Activated T-cell treated with anti-CD3 and anti-CD28 coated beads, Interleukin-2, amount 50 U/mL, for 72 hours (primary cell): ENCODE data around the gene AMZ1. TPM values are rescaled to one million over a fixed set of nuclear protein-coding genes. Genes with fewer than 3 reads are reported as not detected.
"Not testable (repeated sequence)": the region's sequence is repeated elsewhere in the genome, so short reads cannot be mapped to it uniquely, and the experiment has no call there.

ENCODE experiments used
- ATAC-seq, 2 donors: fragments of 150-1000 bp; cut with Tn5 transposase; replicated peaks in 1 of 2; 2 replicates each; pipeline ENCODE4 v1.10.0; 2021; ENCODE audit warnings: moderate library complexity in 2 of 2, mild to moderate bottlenecking in 1 of 2
- DNase-seq, 2 donors: peaks; one replicate each; pipeline ENCODE4 v3.0.0; 2021 to 2022; ENCODE audit warnings: mixed read lengths in 1 of 2
- H3K27ac Mint-ChIP-seq: one replicate; pipeline ENCODE4 v1.8.0; 2022; ENCODE audit warnings: mild to moderate bottlenecking, moderate library complexity, mixed read lengths
- H3K27me3 Mint-ChIP-seq: one replicate; pipeline ENCODE4 v1.8.0; 2022; ENCODE audit warnings: low read depth, mixed read lengths
- H3K36me3 Mint-ChIP-seq, 2 donors: one replicate each; pipeline ENCODE4 v1.8.0; 2022; ENCODE audit warnings: mixed read lengths in 2 of 2, mild to moderate bottlenecking in 1 of 2; ENCODE audit not compliant: insufficient read depth in 2 of 2
- H3K4me1 Mint-ChIP-seq: one replicate; pipeline ENCODE4 v1.8.0; 2022; ENCODE audit warnings: low read depth, mixed read lengths
- H3K4me3 Mint-ChIP-seq, 2 donors: one replicate each; pipeline ENCODE4 v1.8.0; 2022; ENCODE audit warnings: mild to moderate bottlenecking in 2 of 2, mixed read lengths in 2 of 2, moderate library complexity in 2 of 2
- H3K9me3 Mint-ChIP-seq, 2 donors: one replicate each; pipeline ENCODE4 v1.8.0; 2022; ENCODE audit warnings: mixed read lengths in 2 of 2
- total RNA-seq, 2 donors: library from RNA; stranded (reverse); gene quantifications; one replicate each; pipeline ENCODE4 v1.2.3, GENCODE V29; 2022

The AMZ1 gene
- total RNA-seq, 2 donors from 2014 or later = 0.34 to 1.3 TPM

GRCh38 chr7:2666588-2667250 is 21.3 kb upstream of the AMZ1 start:
- DNase-seq (no peak), ATAC-seq (no peak)
- no peak overlapping the region for H3K4me3 Mint-ChIP-seq
- H3K9me3 Mint-ChIP-seq = no peaks in the 10 kb centered on the region
- no peak overlapping the region for H3K27ac Mint-ChIP-seq
- H3K4me1 Mint-ChIP-seq = peaks cover 6% of the 10 kb centered on the region
- no peaks in the 10 kb centered on the region for H3K36me3 Mint-ChIP-seq
- peaks cover 16% of the 10 kb centered on the region for H3K27me3 Mint-ChIP-seq

DNA sequence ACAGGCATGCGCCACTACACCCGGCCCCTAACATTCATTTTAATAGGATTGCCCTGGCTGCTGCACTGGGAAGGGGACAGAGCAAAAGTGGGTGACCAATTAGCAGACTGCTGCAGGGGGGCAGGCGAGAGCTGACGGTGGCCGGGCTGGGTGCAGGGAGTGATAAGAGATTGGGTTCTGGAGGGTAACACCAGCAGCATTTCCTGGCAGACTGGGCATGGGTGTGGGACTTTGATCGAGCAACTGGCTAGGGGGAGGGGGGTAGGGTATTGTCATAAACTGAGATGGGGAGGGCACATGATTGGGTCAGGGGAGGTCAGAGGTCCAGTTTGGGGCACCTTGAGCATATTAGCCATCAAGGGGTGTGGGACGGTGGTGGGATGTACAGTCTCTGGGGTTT is 20.2 kb upstream of the AMZ1 start:
- no peaks in the 10 kb centered on the region for H3K36me3 Mint-ChIP-seq
- H3K4me1 Mint-ChIP-seq = peaks cover 6% of the 10 kb centered on the region
- peaks cover 16% of the 10 kb centered on the region for H3K27me3 Mint-ChIP-seq
- DNase-seq (no peak), ATAC-seq (no peak)
- no peak overlapping the region for H3K4me3 Mint-ChIP-seq
- no peaks in the 10 kb centered on the region for H3K9me3 Mint-ChIP-seq
- no peak overlapping the region for H3K27ac Mint-ChIP-seq

- no peak overlapping the region for H3K4me3 Mint-ChIP-seq
- no peaks in the 10 kb centered on the region for H3K9me3 Mint-ChIP-seq
- no peak overlapping the region for H3K27ac Mint-ChIP-seq
- no peak for DNase-seq
- no peak for ATAC-seq
- peaks cover 6% of the 10 kb centered on the region for H3K4me1 Mint-ChIP-seq
- H3K36me3 Mint-ChIP-seq = no peaks in the 10 kb centered on the region
- peaks cover 16% of the 10 kb centered on the region for H3K27me3 Mint-ChIP-seq
These were observed 19.6 kb upstream of the AMZ1 start for GRCh38 chr7:2668401-2668800.

DNA sequence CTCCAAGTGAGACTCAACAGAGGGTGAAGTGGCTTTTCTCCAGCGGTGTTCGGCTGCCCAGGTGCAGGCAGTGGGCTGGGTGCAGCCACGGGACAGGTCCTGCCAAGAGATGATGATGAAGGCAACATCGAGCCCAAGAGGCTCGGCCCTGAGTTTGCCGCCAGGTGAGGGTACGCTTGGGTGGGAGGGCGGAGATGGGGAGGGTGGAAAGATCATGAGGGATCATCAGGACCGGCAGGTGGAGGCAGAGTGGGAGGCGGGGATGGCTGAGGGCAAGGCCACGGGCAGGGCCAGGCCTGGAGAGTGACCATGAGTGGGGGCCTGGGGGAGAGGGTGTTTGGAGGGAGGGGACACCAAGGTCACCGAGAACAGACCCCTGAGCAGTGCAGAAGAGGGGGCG is 17.8 kb upstream of the AMZ1 start:
- DNase-seq (no peak), ATAC-seq (no peak)
- H3K27me3 Mint-ChIP-seq = peaks cover 16% of the 10 kb centered on the region
- H3K36me3 Mint-ChIP-seq = no peaks in the 10 kb centered on the region
- peaks cover 6% of the 10 kb centered on the region for H3K4me1 Mint-ChIP-seq
- peaks cover 0 to 2% of the 10 kb centered on the region in 2 donors for H3K9me3 Mint-ChIP-seq
- no peak overlapping the region for H3K4me3 Mint-ChIP-seq
- no peak overlapping the region for H3K27ac Mint-ChIP-seq

GRCh38 chr7:2670720-2671391 is 17.1 kb upstream of the AMZ1 start:
- Mint-ChIP-seq H3K9me3 (peaks cover 0 to 2% of the 10 kb centered on the region in 2 donors), H3K4me3 (peak overlapping the region in 1 of 2 donors; percentile 10), H3K36me3 (no peaks in the 10 kb centered on the region), H3K27me3 (peaks cover 16% of the 10 kb centered on the region), H3K4me1 (peaks cover 6% of the 10 kb centered on the region), H3K27ac (peak overlapping the region; percentile 84)
- ATAC-seq (peak; percentile 84 to 89), DNase-seq (peak; percentile 75 to 76)

GRCh38 chr7:2673214-2673613 is 14.8 kb upstream of the AMZ1 start:
- DNase-seq, H3K9me3 Mint-ChIP-seq, H3K27ac Mint-ChIP-seq, H3K4me3 Mint-ChIP-seq, H3K4me1 Mint-ChIP-seq, ATAC-seq, H3K36me3 Mint-ChIP-seq: not testable (repeated sequence)
- H3K27me3 Mint-ChIP-seq = peaks cover 10% of the 10 kb centered on the region

DNA sequence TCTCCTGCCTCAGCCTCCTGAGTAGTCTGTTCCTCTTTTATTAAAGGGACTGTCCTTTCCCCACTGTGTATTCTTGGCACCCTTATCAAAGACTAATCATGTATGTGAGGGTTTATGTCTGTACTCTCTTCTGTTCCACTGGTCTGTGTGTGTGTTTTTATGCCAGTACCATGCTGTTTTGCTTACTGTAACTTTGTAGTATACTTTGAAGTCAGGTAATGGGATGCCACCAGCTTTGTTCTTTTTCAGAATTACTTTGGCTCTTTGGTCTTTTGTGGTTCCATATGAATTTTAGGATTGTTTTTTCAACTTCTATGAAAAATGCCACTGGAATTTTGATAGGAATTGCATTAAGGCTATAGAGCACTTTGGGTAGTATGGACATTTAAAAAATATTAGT is 14.1 kb upstream of the AMZ1 start:
- no peak for ATAC-seq
- Mint-ChIP-seq H3K4me1 (peaks cover 6% of the 10 kb centered on the region), H3K4me3 (no peak overlapping the region), H3K36me3 (no peaks in the 10 kb centered on the region), H3K27ac (no peak overlapping the region), H3K9me3 (peaks cover 0 to 2% of the 10 kb centered on the region in 2 donors), H3K27me3 (peaks cover 7% of the 10 kb centered on the region)
- no peak for DNase-seq

DNA sequence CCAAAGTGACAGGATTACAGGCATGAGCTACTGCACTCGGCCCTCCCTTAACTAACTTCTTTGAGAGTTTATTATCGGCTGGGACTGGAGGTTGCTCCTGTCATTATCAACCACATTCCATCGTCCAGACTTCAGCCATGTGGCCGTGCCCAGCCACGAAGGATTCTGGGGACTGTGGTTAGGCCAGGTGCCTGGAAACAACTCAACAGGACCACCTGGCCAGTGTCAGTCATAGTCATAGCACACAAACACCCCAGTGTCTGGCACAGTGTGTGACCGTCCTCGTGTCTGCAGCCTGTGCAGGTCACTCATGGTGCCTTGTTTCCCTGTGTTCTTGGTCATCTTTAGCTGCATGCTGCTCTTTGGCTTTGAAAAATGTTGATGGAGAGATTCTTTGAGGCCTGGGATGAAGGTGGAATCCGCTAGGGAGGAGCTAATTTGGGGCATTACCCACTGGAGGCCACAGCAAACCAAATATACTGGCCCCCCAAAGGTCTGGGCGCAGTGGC is 12.7 kb upstream of the AMZ1 start:
- H3K36me3 Mint-ChIP-seq = no peaks in the 10 kb centered on the region
- no peak for DNase-seq
- H3K9me3 Mint-ChIP-seq = peaks cover 0 to 2% of the 10 kb centered on the region in 2 donors
- ATAC-seq = no peak
- peaks cover 6% of the 10 kb centered on the region for H3K4me1 Mint-ChIP-seq
- no peak overlapping the region for H3K27ac Mint-ChIP-seq
- peaks cover 6% of the 10 kb centered on the region for H3K27me3 Mint-ChIP-seq
- H3K4me3 Mint-ChIP-seq = no peak overlapping the region

- not testable (repeated sequence) for H3K36me3 Mint-ChIP-seq, H3K4me3 Mint-ChIP-seq, H3K27ac Mint-ChIP-seq, ATAC-seq, H3K27me3 Mint-ChIP-seq, H3K9me3 Mint-ChIP-seq, H3K4me1 Mint-ChIP-seq, DNase-seq
These were observed 11.4 kb upstream of the AMZ1 start for GRCh38 chr7:2676576-2676975.

DNA sequence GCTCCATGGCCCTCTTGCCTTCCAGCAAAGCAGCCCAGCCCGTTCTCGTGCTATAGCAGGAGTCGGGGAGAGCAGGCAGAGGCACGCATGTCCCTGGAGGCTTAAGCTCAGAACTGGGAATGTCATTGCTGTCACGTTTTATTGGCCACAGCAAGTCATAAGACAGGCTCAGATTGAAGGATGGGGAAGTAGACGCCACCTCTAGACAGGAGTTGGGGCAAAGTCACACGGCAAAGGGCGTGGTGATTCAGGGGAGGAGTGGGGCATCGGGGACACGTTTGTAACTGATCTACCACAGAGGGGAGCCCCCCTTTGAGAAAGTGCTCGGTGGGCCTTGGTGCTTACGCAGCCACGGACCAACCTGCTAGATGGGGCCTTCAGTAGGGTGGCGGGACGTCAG is 9.5 kb upstream of the AMZ1 start:
- not testable (repeated sequence) for H3K4me3 Mint-ChIP-seq, H3K27ac Mint-ChIP-seq, H3K36me3 Mint-ChIP-seq, H3K4me1 Mint-ChIP-seq, DNase-seq, ATAC-seq, H3K9me3 Mint-ChIP-seq
- H3K27me3 Mint-ChIP-seq = peaks cover 13% of the 10 kb centered on the region

DNA sequence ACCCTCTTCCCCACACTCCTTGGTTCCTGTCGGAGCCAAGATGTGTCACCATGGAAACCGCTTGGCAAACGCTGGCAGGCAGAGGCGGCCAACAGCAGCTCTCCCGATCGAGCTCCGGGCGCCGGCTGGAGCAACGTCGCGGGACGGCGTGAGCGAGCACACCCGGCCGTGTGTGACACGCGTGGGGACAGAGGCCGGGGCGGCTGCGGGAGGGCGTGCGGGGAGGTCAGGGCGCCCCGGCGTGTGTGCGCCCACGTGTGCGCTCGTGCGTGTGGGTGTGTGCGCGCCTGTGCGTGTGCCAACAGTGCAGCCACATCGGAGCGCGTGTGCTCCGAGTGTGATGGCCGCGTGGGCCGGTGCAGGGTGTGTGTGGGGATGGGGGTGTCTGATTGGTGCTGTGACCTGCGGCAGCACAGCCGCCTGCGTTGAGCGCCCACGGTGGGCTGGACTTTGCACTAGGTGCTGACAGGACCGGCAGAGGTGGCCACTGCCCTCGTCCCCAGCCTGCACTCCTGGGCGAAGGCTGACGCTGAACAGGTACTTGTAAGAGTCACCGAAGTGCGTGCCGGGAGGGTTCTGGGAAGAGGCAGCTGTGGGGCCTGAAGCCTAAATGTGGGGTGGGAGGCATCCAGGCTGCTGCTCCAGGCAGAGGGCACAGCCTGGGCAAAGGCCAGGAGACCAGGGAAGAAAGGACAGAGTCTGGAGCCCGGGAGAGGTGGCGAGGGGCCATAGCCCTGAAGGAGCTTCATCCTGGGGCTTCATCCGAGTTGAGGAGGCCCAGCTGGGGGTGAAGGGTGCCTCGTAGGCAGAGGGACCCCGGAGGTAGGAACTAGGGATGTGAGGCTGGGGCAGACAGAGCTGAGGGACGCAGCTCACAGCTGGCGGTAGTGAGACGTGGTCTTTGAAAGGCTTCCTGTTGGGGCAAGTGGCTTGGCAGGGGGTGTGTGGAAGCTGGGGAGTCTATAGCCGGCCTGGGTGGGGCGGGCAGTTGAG is 8.6 kb upstream of the AMZ1 start:
- H3K9me3 Mint-ChIP-seq, H3K27ac Mint-ChIP-seq, ATAC-seq, H3K36me3 Mint-ChIP-seq, DNase-seq, H3K4me1 Mint-ChIP-seq: not testable (repeated sequence)
- Mint-ChIP-seq H3K4me3 (peak overlapping the region in 1 of 2 donors; percentile 16), H3K27me3 (peaks cover 13% of the 10 kb centered on the region)

GRCh38 chr7:2680256-2680655 is 7.7 kb upstream of the AMZ1 start:
- Mint-ChIP-seq H3K27me3 (peaks cover 13% of the 10 kb centered on the region), H3K9me3 (no peaks in the 10 kb centered on the region), H3K36me3 (no peaks in the 10 kb centered on the region), H3K4me1 (no peaks in the 10 kb centered on the region), H3K27ac (no peak overlapping the region), H3K4me3 (no peak overlapping the region)
- no peak for ATAC-seq
- DNase-seq = no peak
